ENCODE measurements around the gene SNX9. TPM values are rescaled to one million over a fixed set of nuclear protein-coding genes. Genes with fewer than 3 reads are reported as not detected.

Gene SNX9
- polyA plus RNA-seq, 1 donor (not counting 4 experiments of a cell fraction or from before 2014, with no cell fraction given) = 37.8 TPM

- no peak overlapping the region for H2AFZ ChIP-seq (ENCODE audit: control insufficient read depth, low read length)
- TF ChIP-seq EZH2 (IDR thresholded peaks at IDR 0.05; ENCODE audit: low read length) = no peak
- TF ChIP-seq, protein P1, sequence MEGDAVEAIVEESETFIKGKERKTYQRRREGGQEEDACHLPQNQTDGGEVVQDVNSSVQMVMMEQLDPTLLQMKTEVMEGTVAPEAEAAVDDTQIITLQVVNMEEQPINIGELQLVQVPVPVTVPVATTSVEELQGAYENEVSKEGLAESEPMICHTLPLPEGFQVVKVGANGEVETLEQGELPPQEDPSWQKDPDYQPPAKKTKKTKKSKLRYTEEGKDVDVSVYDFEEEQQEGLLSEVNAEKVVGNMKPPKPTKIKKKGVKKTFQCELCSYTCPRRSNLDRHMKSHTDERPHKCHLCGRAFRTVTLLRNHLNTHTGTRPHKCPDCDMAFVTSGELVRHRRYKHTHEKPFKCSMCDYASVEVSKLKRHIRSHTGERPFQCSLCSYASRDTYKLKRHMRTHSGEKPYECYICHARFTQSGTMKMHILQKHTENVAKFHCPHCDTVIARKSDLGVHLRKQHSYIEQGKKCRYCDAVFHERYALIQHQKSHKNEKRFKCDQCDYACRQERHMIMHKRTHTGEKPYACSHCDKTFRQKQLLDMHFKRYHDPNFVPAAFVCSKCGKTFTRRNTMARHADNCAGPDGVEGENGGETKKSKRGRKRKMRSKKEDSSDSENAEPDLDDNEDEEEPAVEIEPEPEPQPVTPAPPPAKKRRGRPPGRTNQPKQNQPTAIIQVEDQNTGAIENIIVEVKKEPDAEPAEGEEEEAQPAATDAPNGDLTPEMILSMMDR (optimal IDR thresholded peaks at IDR 0.05 in 1 of 3, IDR thresholded peaks at IDR 0.05 in 1 of 3, conservative IDR thresholded peaks at IDR 0.05 in 1 of 3; ENCODE audit: extremely low read depth in 1 of 3, insufficient read depth in 2 of 3, low read length in 3 of 3) = no peak
- H3K27me3 ChIP-seq (ENCODE audit: control insufficient read depth, extremely low read depth, insufficient read depth, low read length) = no peaks in the 10 kb centered on the region
- H3K9ac ChIP-seq (ENCODE audit: control insufficient read depth, extremely low read depth, insufficient read depth, low read length) = peak overlapping the region; percentile 84
- H3K4me2 ChIP-seq (ENCODE audit: control insufficient read depth, extremely low read depth, insufficient read depth, low read depth, low read length) = peak overlapping the region; percentile 58
- no peak for FAIRE-seq
- no peaks in the 10 kb centered on the region for H3K9me3 ChIP-seq (ENCODE audit: control insufficient read depth, low read depth, low read length)
- H3K4me3 ChIP-seq (ENCODE audit: control insufficient read depth in 2 of 3, extremely low read depth in 1 of 3, insufficient read depth in 2 of 3, low read depth in 1 of 3, low read length in 3 of 3) = peak overlapping the region in 1 of 3 experiments; percentile 81
- no peaks in the 10 kb centered on the region for H3K9me1 ChIP-seq (ENCODE audit: control insufficient read depth, extremely low read depth, insufficient read depth, low read length)
- dilution Hi-C loops (cut with MboI; ENCODE audit: extremely low pct_ligation_motif_present, low sequenced_read_pairs) = no loop called here
- no peaks in the 10 kb centered on the region for H3K36me3 ChIP-seq (ENCODE audit: control insufficient read depth in 2 of 2, extremely low read depth in 1 of 2, insufficient read depth in 2 of 2, low read length in 2 of 2)
- H3K79me2 ChIP-seq (ENCODE audit: control insufficient read depth, insufficient read depth, low read length) = peaks cover 30% of the 10 kb centered on the region
- no peak overlapping the region for H3K27ac ChIP-seq (ENCODE audit: control insufficient read depth, insufficient read depth, low read length)
- peaks cover 2% of the 10 kb centered on the region for H4K20me1 ChIP-seq (ENCODE audit: control insufficient read depth, extremely low read depth, insufficient read depth, low read length)
- no peak for DNase-seq (ENCODE audit: low read depth, low spot score)
- peaks cover 18% of the 10 kb centered on the region for H3K4me1 ChIP-seq (ENCODE audit: control insufficient read depth, extremely low read depth, insufficient read depth, low read length)
These were observed 157.5 kb downstream of the SNX9 start for GRCh38 chr6:157980288-157981131.

DNA sequence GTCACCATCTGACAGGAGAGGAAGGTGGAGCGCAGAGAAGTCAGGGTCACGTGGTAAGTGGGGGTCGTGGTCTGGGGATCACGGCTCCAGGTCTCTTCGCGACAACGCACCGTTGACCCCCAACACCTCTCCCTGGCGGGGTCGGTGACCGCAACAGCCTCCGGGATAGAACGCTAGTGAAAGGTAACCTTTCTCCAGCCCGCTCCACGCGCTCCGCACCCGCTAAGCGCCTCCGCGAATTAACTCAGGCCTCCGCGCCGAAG is 158.0 kb downstream of the SNX9 start:
- peak overlapping the region; percentile 58 to 81 (median 80) for H3K4me3 ChIP-seq (ENCODE audit: control insufficient read depth in 2 of 3, extremely low read depth in 1 of 3, insufficient read depth in 2 of 3, low read depth in 1 of 3, low read length in 3 of 3)
- H3K4me1 ChIP-seq (ENCODE audit: control insufficient read depth, extremely low read depth, insufficient read depth, low read length) = peaks cover 20% of the 10 kb centered on the region
- peak overlapping the region; percentile 49 for H2AFZ ChIP-seq (ENCODE audit: control insufficient read depth, low read length)
- peak overlapping the region; percentile 58 for H3K4me2 ChIP-seq (ENCODE audit: control insufficient read depth, extremely low read depth, insufficient read depth, low read depth, low read length)
- H3K27me3 ChIP-seq (ENCODE audit: control insufficient read depth, extremely low read depth, insufficient read depth, low read length) = no peaks in the 10 kb centered on the region
- H3K9me1 ChIP-seq (ENCODE audit: control insufficient read depth, extremely low read depth, insufficient read depth, low read length) = no peaks in the 10 kb centered on the region
- H3K9me3 ChIP-seq (ENCODE audit: control insufficient read depth, low read depth, low read length) = no peaks in the 10 kb centered on the region
- peaks cover 35% of the 10 kb centered on the region for H3K79me2 ChIP-seq (ENCODE audit: control insufficient read depth, insufficient read depth, low read length)
- peaks cover 2% of the 10 kb centered on the region for H4K20me1 ChIP-seq (ENCODE audit: control insufficient read depth, extremely low read depth, insufficient read depth, low read length)
- TF ChIP-seq, protein P1 (optimal IDR thresholded peaks at IDR 0.05 in 1 of 3, IDR thresholded peaks at IDR 0.05 in 1 of 3, conservative IDR thresholded peaks at IDR 0.05 in 1 of 3; ENCODE audit: extremely low read depth in 1 of 3, insufficient read depth in 2 of 3, low read length in 3 of 3) = no peak
- no peak for TF ChIP-seq EZH2 (IDR thresholded peaks at IDR 0.05; ENCODE audit: low read length)
- H3K36me3 ChIP-seq (ENCODE audit: control insufficient read depth in 2 of 2, extremely low read depth in 1 of 2, insufficient read depth in 2 of 2, low read length in 2 of 2) = no peaks in the 10 kb centered on the region
- no peak for DNase-seq (ENCODE audit: low read depth, low spot score)
- dilution Hi-C loops (cut with MboI; ENCODE audit: extremely low pct_ligation_motif_present, low sequenced_read_pairs) = no loop called here
- no peak for FAIRE-seq
- no peak overlapping the region for H3K27ac ChIP-seq (ENCODE audit: control insufficient read depth, insufficient read depth, low read length)
- peak overlapping the region; percentile 84 for H3K9ac ChIP-seq (ENCODE audit: control insufficient read depth, extremely low read depth, insufficient read depth, low read length)
